Osteocyte (in vitro differentiated cells): Measurements from ENCODE around the gene CYP26A1. TPM values are rescaled to one million over a fixed set of nuclear protein-coding genes. Genes with fewer than 3 reads are reported as not detected.

Experiments used
- DNase-seq: peaks from one replicate; pipeline ENCODE4 v3.0.0; 2021; ENCODE audit warnings: mixed read lengths; ENCODE audit not compliant: unreplicated experiment; ENCODE audit errors: extremely low spot score
- H3K27ac Mint-ChIP-seq: one replicate; pipeline ENCODE4 v1.8.0; 2021; ENCODE audit warnings: mild to moderate bottlenecking, mixed read lengths; ENCODE audit not compliant: unreplicated experiment
- H3K27me3 Mint-ChIP-seq: one replicate; pipeline ENCODE4 v1.8.0; 2021; ENCODE audit warnings: mixed read lengths; ENCODE audit not compliant: unreplicated experiment
- H3K36me3 Mint-ChIP-seq: one replicate; pipeline ENCODE4 v1.8.0; 2021; ENCODE audit warnings: mixed read lengths; ENCODE audit not compliant: unreplicated experiment
- H3K4me1 Mint-ChIP-seq: one replicate; pipeline ENCODE4 v1.8.0; 2021; ENCODE audit warnings: mixed read lengths; ENCODE audit not compliant: unreplicated experiment
- H3K4me3 Mint-ChIP-seq: one replicate; pipeline ENCODE4 v1.8.0; 2021; ENCODE audit warnings: mild to moderate bottlenecking, moderate library complexity, mixed read lengths; ENCODE audit not compliant: unreplicated experiment
- H3K9me3 Mint-ChIP-seq: one replicate; pipeline ENCODE4 v1.8.0; 2021; ENCODE audit warnings: mixed read lengths; ENCODE audit not compliant: unreplicated experiment
- total RNA-seq: library from RNA; stranded (reverse); gene quantifications from 2 replicates; pipeline ENCODE4 v1.2.1, GENCODE V29; 2021
- TF ChIP-seq, protein P1 (sequence below): fragments of 200-600 bp; sonication (generic); IDR thresholded peaks from 2 replicates; pipeline ENCODE4 v1.5.0; 2021; ENCODE audit warnings: antibody characterized with exemption, mild to moderate bottlenecking, moderate library complexity

CYP26A1 gene
- total RNA-seq, 1 donor from 2014 or later = not detected

DNA sequence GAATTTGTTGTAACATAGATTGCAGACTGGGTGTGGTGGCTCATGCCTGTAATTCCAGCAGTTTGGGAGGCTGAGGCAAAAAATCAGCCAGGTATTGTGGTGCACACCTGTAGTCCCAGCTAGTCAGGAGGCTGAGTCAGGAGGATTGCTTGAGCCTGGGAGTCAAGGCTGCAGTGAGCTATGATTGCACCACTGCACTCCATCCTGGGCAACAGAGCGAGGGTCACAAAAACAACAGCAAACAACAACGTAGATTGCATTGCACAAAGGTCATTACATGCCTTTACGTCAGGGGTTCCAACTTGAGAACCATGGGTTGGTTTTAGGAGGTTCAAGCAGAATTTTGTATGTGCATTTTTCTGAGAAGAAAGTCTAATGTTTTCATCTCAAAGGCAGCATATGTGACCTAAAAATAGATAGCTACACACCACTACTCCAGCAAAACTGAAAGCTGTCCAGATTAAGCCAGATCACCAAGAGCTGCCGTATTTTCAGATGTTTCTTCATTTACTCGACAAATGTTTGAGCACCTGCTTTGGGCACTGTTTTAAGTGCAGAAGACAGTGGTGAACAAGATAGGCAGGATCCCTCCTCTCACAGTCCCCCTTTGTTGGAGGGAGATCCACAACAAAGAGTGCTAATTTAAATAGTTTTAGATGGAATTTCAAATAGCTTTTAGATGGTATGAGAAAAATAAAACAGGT is 41.4 kb upstream of the CYP26A1 start:
- Mint-ChIP-seq H3K4me1 (peaks cover 44% of the 10 kb centered on the region), H3K27ac (no peak overlapping the region), H3K27me3 (no peaks in the 10 kb centered on the region), H3K9me3 (peaks cover 6% of the 10 kb centered on the region), H3K36me3 (peaks cover 2% of the 10 kb centered on the region), H3K4me3 (no peak overlapping the region)
- TF ChIP-seq, protein P1, sequence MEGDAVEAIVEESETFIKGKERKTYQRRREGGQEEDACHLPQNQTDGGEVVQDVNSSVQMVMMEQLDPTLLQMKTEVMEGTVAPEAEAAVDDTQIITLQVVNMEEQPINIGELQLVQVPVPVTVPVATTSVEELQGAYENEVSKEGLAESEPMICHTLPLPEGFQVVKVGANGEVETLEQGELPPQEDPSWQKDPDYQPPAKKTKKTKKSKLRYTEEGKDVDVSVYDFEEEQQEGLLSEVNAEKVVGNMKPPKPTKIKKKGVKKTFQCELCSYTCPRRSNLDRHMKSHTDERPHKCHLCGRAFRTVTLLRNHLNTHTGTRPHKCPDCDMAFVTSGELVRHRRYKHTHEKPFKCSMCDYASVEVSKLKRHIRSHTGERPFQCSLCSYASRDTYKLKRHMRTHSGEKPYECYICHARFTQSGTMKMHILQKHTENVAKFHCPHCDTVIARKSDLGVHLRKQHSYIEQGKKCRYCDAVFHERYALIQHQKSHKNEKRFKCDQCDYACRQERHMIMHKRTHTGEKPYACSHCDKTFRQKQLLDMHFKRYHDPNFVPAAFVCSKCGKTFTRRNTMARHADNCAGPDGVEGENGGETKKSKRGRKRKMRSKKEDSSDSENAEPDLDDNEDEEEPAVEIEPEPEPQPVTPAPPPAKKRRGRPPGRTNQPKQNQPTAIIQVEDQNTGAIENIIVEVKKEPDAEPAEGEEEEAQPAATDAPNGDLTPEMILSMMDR = no peak
- DNase-seq = no peak

DNA sequence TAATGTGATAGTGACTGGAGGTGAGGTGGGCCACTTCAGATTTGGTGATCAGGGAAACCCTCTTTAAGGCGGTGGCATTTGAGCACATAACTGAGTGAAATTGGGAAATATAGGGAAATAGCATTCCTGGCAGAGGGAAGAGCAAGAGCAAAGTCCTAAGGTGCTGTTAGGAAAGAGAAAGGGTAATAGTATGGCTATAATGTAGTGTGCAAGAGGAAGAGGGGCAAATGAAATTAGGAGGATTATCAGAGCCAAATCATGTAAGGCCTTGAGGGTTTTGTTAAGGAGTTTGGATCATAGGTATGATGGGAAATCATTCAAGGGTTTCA is 40.9 kb upstream of the CYP26A1 start:
- Mint-ChIP-seq H3K27me3 (no peaks in the 10 kb centered on the region), H3K4me3 (no peak overlapping the region), H3K27ac (no peak overlapping the region), H3K9me3 (peaks cover under 1% of the 10 kb centered on the region), H3K36me3 (no peaks in the 10 kb centered on the region), H3K4me1 (peaks cover 44% of the 10 kb centered on the region)
- TF ChIP-seq, protein P1 = no peak
- no peak for DNase-seq

DNA sequence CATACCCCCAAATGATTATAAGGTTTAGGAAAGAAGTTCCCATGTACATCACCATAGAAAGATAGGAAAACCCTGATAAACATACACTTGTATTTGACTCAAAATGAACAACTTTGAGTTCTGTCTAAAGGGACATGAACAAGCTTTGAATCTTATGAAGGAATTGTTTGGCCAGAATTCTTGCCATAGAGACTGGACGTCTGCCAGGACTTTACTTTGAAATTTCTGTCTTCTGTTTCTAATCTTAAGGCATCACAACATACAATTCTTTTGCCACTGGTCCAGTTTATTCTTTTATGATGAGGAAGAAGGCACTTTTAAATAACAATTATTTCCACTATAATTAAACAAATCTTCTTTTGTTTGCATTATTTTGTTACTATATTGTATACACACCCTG is 39.3 kb upstream of the CYP26A1 start:
- Mint-ChIP-seq H3K4me1 (peaks cover 35% of the 10 kb centered on the region), H3K27ac (no peak overlapping the region)

DNA sequence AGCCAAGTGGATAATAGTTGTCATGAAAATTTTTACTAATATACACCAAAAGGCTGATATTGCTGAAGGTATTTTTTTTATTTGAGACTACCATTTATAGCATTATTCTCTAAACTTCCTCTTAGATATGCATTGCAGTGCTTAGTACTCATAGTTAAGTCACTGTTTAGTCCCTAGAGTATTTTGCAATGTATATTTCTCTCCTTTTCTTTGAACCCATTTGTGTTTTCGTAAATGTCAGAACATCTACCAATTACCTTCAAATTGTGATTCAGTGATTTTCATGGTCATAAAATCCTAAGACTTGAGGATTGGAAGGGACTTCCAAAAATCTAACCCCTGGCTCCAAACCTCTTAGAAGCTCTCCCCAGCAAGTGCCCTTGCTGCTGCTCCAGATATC is 34.6 kb upstream of the CYP26A1 start:
- H3K36me3 Mint-ChIP-seq = no peaks in the 10 kb centered on the region
- no peak for DNase-seq
- TF ChIP-seq, protein P1 = no peak

More for the DNA sequence above, 39.3 kb upstream of the CYP26A1 start:
- no peak overlapping the region for H3K4me3 Mint-ChIP-seq
- TF ChIP-seq, protein P1 = no peak
- no peaks in the 10 kb centered on the region for H3K9me3 Mint-ChIP-seq
- no peaks in the 10 kb centered on the region for H3K36me3 Mint-ChIP-seq
- no peaks in the 10 kb centered on the region for H3K27me3 Mint-ChIP-seq
- no peak for DNase-seq

DNA sequence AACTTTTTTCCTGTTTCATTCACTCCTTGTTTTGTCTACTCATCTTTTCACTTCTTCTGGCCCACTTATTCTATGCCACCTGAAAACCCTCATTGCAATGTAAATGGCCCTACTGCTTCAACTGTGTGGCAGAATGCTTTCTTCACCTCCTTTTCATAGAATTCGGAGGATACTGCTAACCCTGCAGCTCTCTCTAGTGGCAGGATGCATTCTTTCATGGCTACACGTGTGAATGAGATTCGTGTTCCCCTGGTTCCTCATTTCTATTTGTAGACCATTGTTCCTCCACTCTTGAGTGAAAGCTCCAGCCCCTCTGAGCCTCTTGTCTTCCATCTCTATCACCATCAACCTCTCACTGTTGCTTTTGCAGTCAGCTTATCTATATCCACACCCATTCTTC is 34.0 kb upstream of the CYP26A1 start:
- Mint-ChIP-seq H3K4me1 (peaks cover 1% of the 10 kb centered on the region), H3K9me3 (no peaks in the 10 kb centered on the region), H3K4me3 (no peak overlapping the region), H3K27me3 (no peaks in the 10 kb centered on the region), H3K27ac (no peak overlapping the region), H3K36me3 (no peaks in the 10 kb centered on the region)
- DNase-seq = no peak
- TF ChIP-seq, protein P1 = peak; percentile 67

More for the DNA sequence above, 34.6 kb upstream of the CYP26A1 start:
- Mint-ChIP-seq H3K4me3 (no peak overlapping the region), H3K27me3 (no peaks in the 10 kb centered on the region), H3K27ac (no peak overlapping the region), H3K9me3 (no peaks in the 10 kb centered on the region), H3K4me1 (peaks cover 7% of the 10 kb centered on the region)
